Osteocyte (in vitro differentiated cells): ENCODE results near the gene TUBGCP4. TPM values are rescaled to one million over a fixed set of nuclear protein-coding genes. Genes with fewer than 3 reads are reported as not detected.

Experiments
- DNase-seq: peaks from one replicate; pipeline ENCODE4 v3.0.0; 2021; ENCODE audit warnings: mixed read lengths; ENCODE audit not compliant: unreplicated experiment; ENCODE audit errors: extremely low spot score
- H3K27ac Mint-ChIP-seq: one replicate; pipeline ENCODE4 v1.8.0; 2021; ENCODE audit warnings: mild to moderate bottlenecking, mixed read lengths; ENCODE audit not compliant: unreplicated experiment
- H3K27me3 Mint-ChIP-seq: one replicate; pipeline ENCODE4 v1.8.0; 2021; ENCODE audit warnings: mixed read lengths; ENCODE audit not compliant: unreplicated experiment
- H3K36me3 Mint-ChIP-seq: one replicate; pipeline ENCODE4 v1.8.0; 2021; ENCODE audit warnings: mixed read lengths; ENCODE audit not compliant: unreplicated experiment
- H3K4me1 Mint-ChIP-seq: one replicate; pipeline ENCODE4 v1.8.0; 2021; ENCODE audit warnings: mixed read lengths; ENCODE audit not compliant: unreplicated experiment
- H3K4me3 Mint-ChIP-seq: one replicate; pipeline ENCODE4 v1.8.0; 2021; ENCODE audit warnings: mild to moderate bottlenecking, moderate library complexity, mixed read lengths; ENCODE audit not compliant: unreplicated experiment
- H3K9me3 Mint-ChIP-seq: one replicate; pipeline ENCODE4 v1.8.0; 2021; ENCODE audit warnings: mixed read lengths; ENCODE audit not compliant: unreplicated experiment
- total RNA-seq: library from RNA; stranded (reverse); gene quantifications from 2 replicates; pipeline ENCODE4 v1.2.1, GENCODE V29; 2021
- TF ChIP-seq, protein P1 (sequence below): fragments of 200-600 bp; sonication (generic); IDR thresholded peaks from 2 replicates; pipeline ENCODE4 v1.5.0; 2021; ENCODE audit warnings: antibody characterized with exemption, mild to moderate bottlenecking, moderate library complexity

The TUBGCP4 gene
- total RNA-seq, 1 donor from 2014 or later: 19.8 TPM

DNA sequence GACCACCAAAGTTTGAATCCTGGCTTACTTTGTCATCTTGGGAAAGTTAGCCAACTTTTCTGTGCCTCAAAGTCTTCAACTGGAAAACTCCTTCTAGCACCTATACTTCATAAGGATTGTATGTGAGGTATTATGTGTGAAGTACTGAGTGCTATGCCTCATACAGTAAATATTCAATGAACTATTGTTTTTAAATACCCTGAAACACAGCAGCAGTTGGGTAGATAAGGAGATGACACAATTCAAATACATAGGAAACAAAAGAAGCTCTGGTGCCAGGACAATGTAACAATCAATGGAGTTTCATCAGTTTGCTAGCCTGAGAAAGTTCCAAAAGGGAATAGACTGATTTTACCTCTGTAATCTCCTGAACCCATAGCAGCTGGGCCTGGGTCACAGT is 43.3 kb downstream of the TUBGCP4 start:
- TF ChIP-seq, protein P1, sequence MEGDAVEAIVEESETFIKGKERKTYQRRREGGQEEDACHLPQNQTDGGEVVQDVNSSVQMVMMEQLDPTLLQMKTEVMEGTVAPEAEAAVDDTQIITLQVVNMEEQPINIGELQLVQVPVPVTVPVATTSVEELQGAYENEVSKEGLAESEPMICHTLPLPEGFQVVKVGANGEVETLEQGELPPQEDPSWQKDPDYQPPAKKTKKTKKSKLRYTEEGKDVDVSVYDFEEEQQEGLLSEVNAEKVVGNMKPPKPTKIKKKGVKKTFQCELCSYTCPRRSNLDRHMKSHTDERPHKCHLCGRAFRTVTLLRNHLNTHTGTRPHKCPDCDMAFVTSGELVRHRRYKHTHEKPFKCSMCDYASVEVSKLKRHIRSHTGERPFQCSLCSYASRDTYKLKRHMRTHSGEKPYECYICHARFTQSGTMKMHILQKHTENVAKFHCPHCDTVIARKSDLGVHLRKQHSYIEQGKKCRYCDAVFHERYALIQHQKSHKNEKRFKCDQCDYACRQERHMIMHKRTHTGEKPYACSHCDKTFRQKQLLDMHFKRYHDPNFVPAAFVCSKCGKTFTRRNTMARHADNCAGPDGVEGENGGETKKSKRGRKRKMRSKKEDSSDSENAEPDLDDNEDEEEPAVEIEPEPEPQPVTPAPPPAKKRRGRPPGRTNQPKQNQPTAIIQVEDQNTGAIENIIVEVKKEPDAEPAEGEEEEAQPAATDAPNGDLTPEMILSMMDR: no peak
- Mint-ChIP-seq H3K4me3 (no peak overlapping the region), H3K27me3 (no peaks in the 10 kb centered on the region), H3K36me3 (peaks cover 60% of the 10 kb centered on the region), H3K9me3 (no peaks in the 10 kb centered on the region), H3K27ac (no peak overlapping the region), H3K4me1 (no peaks in the 10 kb centered on the region)
- no peak for DNase-seq

DNA sequence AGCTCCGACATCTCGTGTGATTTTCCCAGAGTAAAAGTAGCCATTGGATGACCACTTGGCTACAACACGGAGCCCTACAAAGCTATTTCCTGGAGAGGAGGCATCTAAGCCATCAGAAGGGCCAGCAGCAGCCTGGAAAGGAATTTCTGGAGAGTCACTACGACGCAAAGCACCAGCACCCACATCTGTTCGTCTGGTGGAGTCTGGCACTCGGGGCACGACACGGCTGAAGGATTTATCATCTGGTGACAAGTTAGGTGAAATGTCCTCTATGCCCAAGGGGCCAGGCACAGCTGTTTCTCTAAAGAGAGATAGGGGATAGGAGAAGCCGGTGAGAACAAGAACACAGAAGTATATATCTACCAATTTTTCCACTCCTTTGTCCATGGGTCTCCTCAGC is 49.5 kb downstream of the TUBGCP4 start:
- DNase-seq: no peak
- H3K27ac Mint-ChIP-seq: no peak overlapping the region
- no peaks in the 10 kb centered on the region for H3K9me3 Mint-ChIP-seq
- TF ChIP-seq, protein P1: no peak
- H3K4me3 Mint-ChIP-seq: no peak overlapping the region
- H3K4me1 Mint-ChIP-seq: no peaks in the 10 kb centered on the region
- peaks cover 49% of the 10 kb centered on the region for H3K36me3 Mint-ChIP-seq
- H3K27me3 Mint-ChIP-seq: no peaks in the 10 kb centered on the region

GRCh38 chr15:43420876-43421275 is 50.0 kb downstream of the TUBGCP4 start:
- H3K27me3 Mint-ChIP-seq: no peaks in the 10 kb centered on the region
- H3K4me3 Mint-ChIP-seq: no peak overlapping the region
- no peak for DNase-seq
- peaks cover 46% of the 10 kb centered on the region for H3K36me3 Mint-ChIP-seq
- H3K4me1 Mint-ChIP-seq: no peaks in the 10 kb centered on the region
- no peaks in the 10 kb centered on the region for H3K9me3 Mint-ChIP-seq
- TF ChIP-seq, protein P1: no peak
- no peak overlapping the region for H3K27ac Mint-ChIP-seq

- no peaks in the 10 kb centered on the region for H3K9me3 Mint-ChIP-seq
- H3K4me1 Mint-ChIP-seq: no peaks in the 10 kb centered on the region
- no peak for DNase-seq
- TF ChIP-seq, protein P1: no peak
- peaks cover 53% of the 10 kb centered on the region for H3K36me3 Mint-ChIP-seq
- H3K27me3 Mint-ChIP-seq: no peaks in the 10 kb centered on the region
- no peak overlapping the region for H3K27ac Mint-ChIP-seq
- no peak overlapping the region for H3K4me3 Mint-ChIP-seq
These were observed 52.9 kb downstream of the TUBGCP4 start for GRCh38 chr15:43423793-43424192.

DNA sequence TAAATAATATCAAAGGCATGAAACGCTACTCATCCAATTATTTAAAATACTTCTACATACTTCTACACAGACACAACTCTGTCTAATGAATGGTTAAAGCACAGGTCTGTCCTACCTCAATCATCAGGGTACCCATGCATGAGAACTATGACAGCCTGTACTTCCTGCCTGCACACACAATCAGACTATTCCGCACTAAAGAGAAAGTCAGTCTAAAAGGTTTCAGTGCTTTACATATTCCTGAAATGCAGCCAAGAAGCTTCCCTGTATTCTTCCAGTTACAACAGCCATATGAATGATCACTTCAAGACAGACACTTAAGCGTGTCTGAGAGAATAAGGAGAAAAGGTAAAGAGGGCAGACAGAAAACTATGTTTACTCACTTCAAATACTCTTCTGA is 58.8 kb downstream of the TUBGCP4 start:
- Mint-ChIP-seq H3K4me1 (no peaks in the 10 kb centered on the region), H3K27me3 (no peaks in the 10 kb centered on the region), H3K4me3 (no peak overlapping the region), H3K27ac (no peak overlapping the region), H3K9me3 (no peaks in the 10 kb centered on the region), H3K36me3 (peaks cover 51% of the 10 kb centered on the region)
- no peak for DNase-seq
- TF ChIP-seq, protein P1: no peak
